ENCODE results near the gene MSMO1. TPM values are rescaled to one million over a fixed set of nuclear protein-coding genes. Genes with fewer than 3 reads are reported as not detected.

Gene MSMO1
- total RNA-seq, 4 donors from 2014 or later, result 18.6 to 58.3 (median 44.8) TPM

- no peaks in the 10 kb centered on the region for H3K4me1 ChIP-seq
- 97 to 98% methylated on average over 4 of the region's 4 CpGs for WGBS, 2 donors
- H3K4me3 ChIP-seq, result no peak overlapping the region
- H3K9me3 ChIP-seq, result no peaks in the 10 kb centered on the region
- H3K36me3 ChIP-seq, result peaks cover 0 to 50% (median 0%) of the 10 kb centered on the region in 3 donors
- H3K27me3 ChIP-seq, result no peaks in the 10 kb centered on the region
- no peak for TF ChIP-seq CTCF (IDR thresholded peaks at IDR 0.05)
- no peak for TF ChIP-seq POLR2A (IDR thresholded peaks at IDR 0.05)
- no peak for TF ChIP-seq EP300 (IDR thresholded peaks at IDR 0.05)
- H3K27ac ChIP-seq, result no peak overlapping the region
- no peak for DNase-seq (ENCODE audit: low spot score in 2 of 2)
Measured at GRCh38 chr4:165309456-165309855, 18.0 kb upstream of the MSMO1 start.

GRCh38 chr4:165312506-165312905, 15.0 kb upstream of the MSMO1 start:
- Histone ChIP-seq H3K36me3 (peaks cover 0 to 48% (median 0%) of the 10 kb centered on the region in 3 donors), H3K4me3 (no peak overlapping the region), H3K9me3 (no peaks in the 10 kb centered on the region), H3K4me1 (no peaks in the 10 kb centered on the region), H3K27ac (no peak overlapping the region), H3K27me3 (no peaks in the 10 kb centered on the region)
- DNase-seq (ENCODE audit: low spot score in 2 of 2), result no peak
- TF ChIP-seq CTCF (IDR thresholded peaks at IDR 0.05) (no peak), EP300 (IDR thresholded peaks at IDR 0.05) (no peak), POLR2A (IDR thresholded peaks at IDR 0.05) (no peak)
- WGBS, 2 donors, result 86 to 87% methylated on average over 2 of the region's 2 CpGs

- Histone ChIP-seq H3K4me1 (no peaks in the 10 kb centered on the region), H3K36me3 (peaks cover 0 to 19% (median 0%) of the 10 kb centered on the region in 3 donors), H3K27ac (no peak overlapping the region), H3K27me3 (no peaks in the 10 kb centered on the region), H3K4me3 (no peak overlapping the region), H3K9me3 (no peaks in the 10 kb centered on the region)
- TF ChIP-seq POLR2A (IDR thresholded peaks at IDR 0.05) (no peak), EP300 (IDR thresholded peaks at IDR 0.05) (no peak), CTCF (IDR thresholded peaks at IDR 0.05) (no peak)
- DNase-seq (ENCODE audit: low spot score in 2 of 2), result no peak
- WGBS, 2 donors, result 88 to 91% methylated on average over 5 of the region's 5 CpGs
Measured at GRCh38 chr4:165319030-165319429, 8.4 kb upstream of the MSMO1 start.

GRCh38 chr4:165319509-165319908, 8.0 kb upstream of the MSMO1 start:
- H3K9me3 ChIP-seq, result no peaks in the 10 kb centered on the region
- H3K36me3 ChIP-seq, result peaks cover 0 to 18% (median 0%) of the 10 kb centered on the region in 3 donors
- H3K27ac ChIP-seq, result no peak overlapping the region
- H3K4me1 ChIP-seq, result no peaks in the 10 kb centered on the region
- TF ChIP-seq CTCF (IDR thresholded peaks at IDR 0.05) (no peak), POLR2A (IDR thresholded peaks at IDR 0.05) (no peak), EP300 (IDR thresholded peaks at IDR 0.05) (no peak)
- H3K4me3 ChIP-seq, result no peak overlapping the region
- WGBS, 2 donors, result 95 to 96% methylated on average over 5 of the region's 5 CpGs
- no peaks in the 10 kb centered on the region for H3K27me3 ChIP-seq
- DNase-seq (ENCODE audit: low spot score in 2 of 2), result no peak

- no peak for DNase-seq (ENCODE audit: low spot score in 2 of 2)
- Histone ChIP-seq H3K27me3 (no peaks in the 10 kb centered on the region), H3K4me1 (peaks cover 0 to 21% (median 6%) of the 10 kb centered on the region in 4 donors), H3K36me3 (peaks cover 0 to 4% (median 0%) of the 10 kb centered on the region in 3 donors), H3K4me3 (no peak overlapping the region), H3K9me3 (no peaks in the 10 kb centered on the region), H3K27ac (no peak overlapping the region)
- 89 to 91% methylated on average over 7 of the region's 7 CpGs for WGBS, 2 donors
- no peak for TF ChIP-seq EP300 (IDR thresholded peaks at IDR 0.05)
Measured at GRCh38 chr4:165324236-165324917, 3.1 kb upstream of the MSMO1 start.

Data from tibial nerve (tissue), 4 donors.